ENCODE measurements around the gene COL5A1. TPM values are rescaled to one million over a fixed set of nuclear protein-coding genes. Genes with fewer than 3 reads are reported as not detected.

COL5A1 gene
- total and polyA plus RNA-seq, 2 donors (not counting 1 experiment from before 2014, with no cell fraction given) = 72.8 to 109 TPM

- Histone ChIP-seq H3K36me3 (ENCODE audit: control insufficient read depth, insufficient read depth, low read length) (peaks cover 32% of the 10 kb centered on the region), H4K20me1 (ENCODE audit: control insufficient read depth, extremely low read depth, insufficient read depth, low read length) (peaks cover 3% of the 10 kb centered on the region)
- DNase-seq (ENCODE audit: low read depth in 2 of 2) = peak in 1 of 2 donors; percentile 77
These were observed 68.1 kb downstream of the COL5A1 start for GRCh38 chr9:134709512-134710270.

GRCh38 chr9:134710271-134710540, 68.6 kb downstream of the COL5A1 start:
- no peak for TF ChIP-seq EZH2 (IDR thresholded peaks at IDR 0.05; ENCODE audit: low read length, missing control alignments)
- no peak for TF ChIP-seq CTCF (conservative IDR thresholded peaks at IDR 0.05 in 1 of 2, IDR thresholded peaks at IDR 0.05 in 1 of 2; ENCODE audit: low read depth in 1 of 2, low read length in 2 of 2)
- no peak for DNase-seq (ENCODE audit: low read depth in 2 of 2)

More at GRCh38 chr9:134709512-134710270, 68.1 kb downstream of the COL5A1 start:
- no peak overlapping the region for H3K4me3 ChIP-seq (replicated peaks in 1 of 4; ENCODE audit: control extremely low read depth in 1 of 4, insufficient read depth in 1 of 4, low read depth in 3 of 4, low read length in 4 of 4)
- peak overlapping the region; percentile 38 for H3K27ac ChIP-seq (ENCODE audit: insufficient read depth, low read length)
- H2AFZ ChIP-seq (ENCODE audit: low read length) = no peak overlapping the region
- no peaks in the 10 kb centered on the region for H3K27me3 ChIP-seq (ENCODE audit: control insufficient read depth, insufficient read depth, low read length)
- H3K4me1 ChIP-seq (ENCODE audit: control insufficient read depth, extremely low read depth, insufficient read depth, low read length) = peaks cover 14% of the 10 kb centered on the region
- no peak for TF ChIP-seq EZH2 (IDR thresholded peaks at IDR 0.05; ENCODE audit: low read length, missing control alignments)
- TF ChIP-seq CTCF (conservative IDR thresholded peaks at IDR 0.05 in 1 of 2, IDR thresholded peaks at IDR 0.05 in 1 of 2; ENCODE audit: low read depth in 1 of 2, low read length in 2 of 2) = no peak
- H3K9ac ChIP-seq (ENCODE audit: insufficient read depth, low read length) = no peak overlapping the region
- peaks cover 33% of the 10 kb centered on the region for H3K79me2 ChIP-seq (ENCODE audit: control insufficient read depth, insufficient read depth, low read length)
- H3K9me3 ChIP-seq (ENCODE audit: control insufficient read depth, insufficient read depth, low read depth, low read length) = no peaks in the 10 kb centered on the region
- H3K4me2 ChIP-seq (ENCODE audit: extremely low read depth, insufficient read depth, low read length) = peak overlapping the region; percentile 35

GRCh38 chr9:134710901-134711300, 69.3 kb downstream of the COL5A1 start:
- Histone ChIP-seq H3K4me1 (ENCODE audit: control insufficient read depth, extremely low read depth, insufficient read depth, low read length) (peaks cover 14% of the 10 kb centered on the region), H3K36me3 (ENCODE audit: control insufficient read depth, insufficient read depth, low read length) (peaks cover 26% of the 10 kb centered on the region), H3K9ac (ENCODE audit: insufficient read depth, low read length) (no peak overlapping the region), H3K4me3 (replicated peaks in 1 of 4; ENCODE audit: control extremely low read depth in 1 of 4, insufficient read depth in 1 of 4, low read depth in 3 of 4, low read length in 4 of 4) (no peak overlapping the region), H2AFZ (ENCODE audit: low read length) (no peak overlapping the region), H3K27me3 (ENCODE audit: control insufficient read depth, insufficient read depth, low read length) (no peaks in the 10 kb centered on the region), H3K27ac (ENCODE audit: insufficient read depth, low read length) (no peak overlapping the region), H3K4me2 (ENCODE audit: extremely low read depth, insufficient read depth, low read length) (no peak overlapping the region), H4K20me1 (ENCODE audit: control insufficient read depth, extremely low read depth, insufficient read depth, low read length) (peaks cover 3% of the 10 kb centered on the region), H3K79me2 (ENCODE audit: control insufficient read depth, insufficient read depth, low read length) (peaks cover 33% of the 10 kb centered on the region), H3K9me3 (ENCODE audit: control insufficient read depth, insufficient read depth, low read depth, low read length) (no peaks in the 10 kb centered on the region)
- TF ChIP-seq EZH2 (IDR thresholded peaks at IDR 0.05; ENCODE audit: low read length, missing control alignments) = no peak
- no peak for TF ChIP-seq CTCF (conservative IDR thresholded peaks at IDR 0.05 in 1 of 2, IDR thresholded peaks at IDR 0.05 in 1 of 2; ENCODE audit: low read depth in 1 of 2, low read length in 2 of 2)
- peak in 1 of 2 donors; percentile 15 for DNase-seq (ENCODE audit: low read depth in 2 of 2)

More at GRCh38 chr9:134710271-134710540, 68.6 kb downstream of the COL5A1 start:
- Histone ChIP-seq H3K4me3 (replicated peaks in 1 of 4; ENCODE audit: control extremely low read depth in 1 of 4, insufficient read depth in 1 of 4, low read depth in 3 of 4, low read length in 4 of 4) (no peak overlapping the region), H3K4me2 (ENCODE audit: extremely low read depth, insufficient read depth, low read length) (no peak overlapping the region), H4K20me1 (ENCODE audit: control insufficient read depth, extremely low read depth, insufficient read depth, low read length) (peaks cover 3% of the 10 kb centered on the region), H3K27ac (ENCODE audit: insufficient read depth, low read length) (no peak overlapping the region), H2AFZ (ENCODE audit: low read length) (no peak overlapping the region), H3K79me2 (ENCODE audit: control insufficient read depth, insufficient read depth, low read length) (peaks cover 33% of the 10 kb centered on the region), H3K9me3 (ENCODE audit: control insufficient read depth, insufficient read depth, low read depth, low read length) (no peaks in the 10 kb centered on the region), H3K36me3 (ENCODE audit: control insufficient read depth, insufficient read depth, low read length) (peaks cover 30% of the 10 kb centered on the region), H3K9ac (ENCODE audit: insufficient read depth, low read length) (no peak overlapping the region), H3K4me1 (ENCODE audit: control insufficient read depth, extremely low read depth, insufficient read depth, low read length) (peaks cover 14% of the 10 kb centered on the region), H3K27me3 (ENCODE audit: control insufficient read depth, insufficient read depth, low read length) (no peaks in the 10 kb centered on the region)

All from fibroblast of lung (primary cell).